ENCODE results near the gene LRRC58. TPM values are rescaled to one million over a fixed set of nuclear protein-coding genes. Genes with fewer than 3 reads are reported as not detected.
"Not testable (repeated sequence)": the region's sequence is repeated elsewhere in the genome, so short reads cannot be mapped to it uniquely, and the experiment has no call there.

Gene LRRC58
- total RNA-seq, result 16.6 TPM

DNA sequence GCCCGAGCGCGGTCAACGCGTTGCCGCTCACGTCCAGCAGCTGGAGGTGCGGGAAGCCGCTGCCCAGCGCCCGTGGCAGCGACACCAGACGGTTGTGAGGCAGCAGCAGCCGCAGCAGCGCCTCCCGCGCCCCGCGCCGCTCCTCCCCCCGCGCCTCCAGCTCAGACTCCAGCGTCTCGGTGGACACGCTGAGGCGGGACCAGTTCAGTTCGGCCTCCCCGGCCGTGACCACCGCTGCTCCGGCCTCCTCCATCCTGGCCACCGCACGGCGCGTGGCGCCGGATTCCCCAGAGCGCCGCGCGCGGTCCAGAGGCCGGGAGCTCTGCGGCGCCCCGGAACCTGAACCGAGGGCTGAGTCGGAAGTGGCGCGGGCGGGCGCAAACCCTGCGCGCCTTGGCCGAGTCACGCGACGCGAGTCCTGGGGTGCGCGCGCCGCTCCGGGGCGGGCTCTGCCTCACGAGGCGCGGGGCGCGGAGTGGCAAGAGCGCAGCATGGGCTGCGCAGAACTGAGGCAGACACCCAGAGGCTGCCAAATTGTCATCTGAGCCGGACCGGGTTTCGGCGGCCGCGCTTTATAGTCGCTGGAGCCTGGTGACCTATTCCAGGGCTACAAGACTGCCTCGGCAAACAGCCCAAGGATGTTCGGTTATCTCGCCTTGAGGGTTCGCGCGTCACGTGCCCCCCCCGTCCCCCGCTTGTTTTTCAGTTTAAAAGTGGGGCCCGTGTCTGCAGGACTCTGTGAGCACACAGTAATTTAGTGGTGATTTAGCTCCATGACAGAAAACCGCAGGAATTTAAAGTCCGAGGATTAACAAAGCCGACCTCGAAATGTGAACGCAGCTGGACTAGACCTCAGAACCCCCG, at the start of gene LRRC58:
LRRC58 (minus strand) TSS at position 364 of the 864 bp plus-strand sequence; CDS start at position 253, 111 bp downstream.
- DNase-seq (ENCODE audit: low spot score), result peak; percentile 90

DNA sequence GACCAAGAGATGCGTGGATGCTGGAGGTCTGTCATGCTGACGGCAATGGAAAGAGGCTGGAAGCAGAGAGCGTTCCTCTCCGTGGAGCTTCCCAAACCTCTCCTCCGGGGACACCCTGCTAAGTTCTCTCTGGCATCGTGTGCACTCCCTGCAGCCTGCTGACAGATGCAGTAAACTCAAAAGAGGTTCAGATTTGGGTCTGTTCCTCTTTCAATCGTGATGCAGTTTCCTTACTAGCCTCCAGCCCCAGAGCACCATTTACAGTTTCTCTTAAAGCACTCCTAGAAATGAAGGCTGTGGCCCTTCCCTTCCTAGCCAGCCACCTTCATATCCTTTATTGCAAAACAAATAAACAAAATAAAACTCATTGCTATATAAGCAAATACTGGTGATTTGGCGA, 47.3 kb upstream of the LRRC58 start:
- no peak for DNase-seq (ENCODE audit: low spot score)

DNA sequence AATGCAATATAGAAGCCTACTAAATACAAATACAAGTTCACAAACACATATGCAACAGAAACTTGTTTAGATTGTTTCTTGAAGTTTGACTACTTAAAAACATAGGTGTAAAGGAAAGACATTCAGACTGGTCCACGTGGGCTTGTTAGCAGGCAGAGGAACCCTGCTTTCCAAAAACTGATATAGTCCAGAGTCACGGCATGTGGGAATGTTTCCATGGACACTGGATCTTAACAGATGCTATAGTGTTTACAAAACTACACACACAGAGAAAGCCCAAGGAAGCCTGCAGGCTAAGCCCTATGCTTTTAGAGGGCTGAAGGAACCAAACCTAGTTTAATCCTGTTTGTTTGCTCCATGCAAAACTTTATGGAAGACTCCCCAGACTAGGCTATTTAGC, 45.2 kb upstream of the LRRC58 start:
- peak; percentile 45 for DNase-seq (ENCODE audit: low spot score)

DNA sequence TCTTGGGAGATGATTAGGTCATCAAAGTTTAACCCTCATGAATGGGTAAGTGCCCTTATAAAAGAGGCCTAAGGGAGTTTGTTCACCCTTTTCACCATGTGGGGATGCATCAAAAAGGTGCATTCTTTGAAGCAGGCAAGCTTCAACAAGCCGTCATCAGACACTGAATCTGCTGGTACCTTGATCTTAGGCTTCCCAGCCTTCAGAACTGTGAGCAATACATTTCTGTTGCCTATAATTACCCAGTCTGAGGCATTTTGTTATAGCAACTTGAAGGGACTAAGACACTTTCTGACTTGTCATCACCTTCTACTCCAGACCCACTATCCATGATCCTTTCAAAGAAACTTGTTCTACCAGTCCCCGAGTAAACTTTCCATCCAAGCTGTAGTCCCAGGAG, 44.6 kb upstream of the LRRC58 start:
- DNase-seq (ENCODE audit: low spot score), result no peak

DNA sequence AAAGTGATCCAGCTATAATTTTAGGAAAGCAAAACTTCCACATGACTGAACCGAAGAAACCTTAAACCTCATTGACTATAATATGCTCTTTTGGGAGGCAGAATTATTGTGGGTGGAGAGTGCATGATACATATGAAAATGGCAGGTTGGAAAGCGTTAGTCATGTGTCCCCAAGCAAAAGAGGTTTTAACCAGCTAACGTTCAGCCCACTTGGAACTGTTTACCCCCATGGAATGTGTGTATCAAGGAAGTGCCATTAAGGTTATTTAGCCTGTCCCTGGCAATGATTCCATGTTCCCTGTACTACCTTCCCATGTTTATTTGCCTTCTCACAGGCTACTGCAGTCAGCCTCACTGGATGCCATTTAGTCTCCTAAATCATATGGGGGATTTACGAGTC, 44.1 kb upstream of the LRRC58 start:
- DNase-seq (ENCODE audit: low spot score), result no peak

DNA sequence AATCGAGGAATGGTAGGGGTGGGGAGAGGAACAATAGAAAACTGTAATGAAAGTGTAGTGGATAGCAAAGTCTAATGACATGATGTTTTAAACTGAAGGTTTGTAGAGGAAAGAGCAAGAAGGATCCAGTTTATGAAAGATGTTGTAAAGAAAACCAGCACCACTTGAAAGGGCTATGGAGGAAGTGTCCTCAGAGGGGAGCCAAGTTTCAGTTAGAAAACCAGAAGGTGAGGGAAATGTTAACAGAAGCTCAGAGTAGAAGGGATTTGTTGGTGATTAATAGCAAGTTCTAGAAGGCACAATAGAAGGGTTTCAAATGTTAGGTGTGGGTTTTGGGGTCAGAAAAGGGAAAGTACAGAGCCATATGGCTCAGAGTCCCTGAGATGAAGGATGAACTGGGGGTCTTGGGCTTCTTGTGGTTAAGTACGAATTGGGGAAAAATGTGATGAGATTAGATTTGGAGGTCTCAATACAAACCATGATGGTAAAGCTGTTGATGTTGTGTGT, 33.8 kb upstream of the LRRC58 start:
- DNase-seq (ENCODE audit: low spot score), result no peak

DNA sequence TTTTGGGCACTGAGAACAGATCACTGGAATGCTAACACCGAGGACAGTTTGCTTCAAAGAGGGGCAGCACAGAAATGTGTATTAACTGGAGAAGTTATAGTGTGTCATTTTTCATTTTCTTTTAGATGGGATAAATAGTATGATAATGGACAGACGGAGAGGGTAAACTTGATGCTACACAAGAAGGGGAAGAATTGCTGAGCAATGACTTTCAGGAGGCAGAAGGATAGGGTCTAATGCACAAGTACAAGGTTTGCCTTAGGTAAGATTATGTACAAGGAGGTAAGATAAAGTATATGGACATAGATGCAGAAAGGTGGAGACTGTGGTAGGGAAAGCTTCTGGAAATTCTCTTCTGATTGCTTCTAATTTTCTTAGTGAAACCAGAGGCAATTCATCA, 32.3 kb upstream of the LRRC58 start:
- no peak for DNase-seq (ENCODE audit: low spot score)

DNA sequence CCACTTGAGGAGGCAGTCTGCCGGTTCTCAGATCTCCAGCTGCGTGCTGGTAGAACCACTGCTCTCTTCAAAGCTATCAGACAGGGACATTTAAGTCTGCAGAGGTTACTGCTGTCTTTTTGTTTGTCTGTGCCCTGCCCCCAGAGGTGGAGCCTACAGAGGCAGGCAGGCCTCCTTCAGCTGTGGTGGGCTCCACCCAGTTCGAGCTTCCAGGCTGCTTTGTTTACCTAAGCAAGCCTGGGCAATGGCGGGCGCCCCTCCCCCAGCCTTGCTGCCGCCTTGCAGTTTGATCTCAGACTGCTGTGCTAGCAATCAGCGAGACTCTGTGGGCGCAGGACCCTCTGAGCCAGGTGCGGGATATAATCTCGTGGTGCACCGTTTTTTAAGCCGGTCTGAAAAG, 28.8 kb upstream of the LRRC58 start:
- DNase-seq (ENCODE audit: low spot score), result not testable (repeated sequence)

DNA sequence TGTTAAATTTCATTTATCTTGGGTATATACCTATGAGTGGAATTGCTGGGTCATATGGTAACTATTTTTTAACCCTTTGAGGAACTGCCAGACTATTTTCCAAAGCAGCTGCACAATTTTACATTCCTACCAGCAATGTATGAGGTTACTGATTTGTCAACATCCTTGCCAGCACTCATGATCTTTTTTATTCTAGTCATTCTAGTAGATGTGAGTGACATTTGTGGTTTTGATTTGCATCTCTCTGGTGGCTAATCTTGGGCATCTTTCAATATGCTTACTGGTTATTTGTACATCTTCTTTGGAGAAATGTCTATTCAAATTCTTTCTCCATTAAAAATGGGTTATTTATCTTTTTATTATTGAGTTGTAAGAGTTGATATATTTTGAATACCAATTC, 21.3 kb upstream of the LRRC58 start:
- no peak for DNase-seq (ENCODE audit: low spot score)

DNA sequence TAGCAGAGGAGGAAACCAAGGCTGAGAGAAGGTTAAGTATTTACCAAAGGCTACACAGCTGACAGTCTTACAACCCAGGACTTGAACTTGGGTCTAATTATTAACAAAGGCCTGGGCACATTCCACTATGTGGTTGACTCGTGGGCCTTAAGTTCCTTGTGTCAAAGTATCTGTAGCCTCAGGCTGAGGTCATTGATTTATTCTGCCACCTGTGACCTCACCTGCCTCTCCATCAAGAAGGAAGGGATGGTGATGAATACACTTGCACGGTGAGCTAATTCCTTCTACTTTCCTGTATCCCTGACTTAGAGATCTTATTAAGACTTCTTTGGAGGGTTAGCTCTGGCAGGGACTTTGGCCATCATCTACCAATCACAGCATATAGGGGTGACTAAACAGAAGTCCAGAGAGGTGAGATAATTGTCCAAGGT, 19.9 kb upstream of the LRRC58 start:
- peak; percentile 18 for DNase-seq (ENCODE audit: low spot score)

DNA sequence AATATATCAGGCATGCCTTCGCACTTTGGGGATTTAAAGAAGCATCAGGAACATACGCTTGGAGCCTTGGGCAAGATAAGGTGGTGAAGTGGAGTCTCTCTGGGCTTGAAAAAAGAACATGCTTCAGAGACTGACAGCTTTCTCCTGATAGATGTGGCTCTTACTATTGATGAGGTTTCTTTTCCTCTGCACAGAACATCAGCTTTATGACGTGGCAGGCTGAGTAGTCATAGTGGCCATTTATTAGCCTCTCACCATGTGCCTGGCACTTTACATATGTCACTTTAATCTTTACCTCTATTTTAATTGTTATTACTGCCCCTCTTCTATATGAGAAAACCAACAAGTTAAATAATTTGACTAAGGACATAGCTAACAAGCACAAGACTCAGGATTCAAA, 19.0 kb upstream of the LRRC58 start:
- DNase-seq (ENCODE audit: low spot score), result no peak

DNA sequence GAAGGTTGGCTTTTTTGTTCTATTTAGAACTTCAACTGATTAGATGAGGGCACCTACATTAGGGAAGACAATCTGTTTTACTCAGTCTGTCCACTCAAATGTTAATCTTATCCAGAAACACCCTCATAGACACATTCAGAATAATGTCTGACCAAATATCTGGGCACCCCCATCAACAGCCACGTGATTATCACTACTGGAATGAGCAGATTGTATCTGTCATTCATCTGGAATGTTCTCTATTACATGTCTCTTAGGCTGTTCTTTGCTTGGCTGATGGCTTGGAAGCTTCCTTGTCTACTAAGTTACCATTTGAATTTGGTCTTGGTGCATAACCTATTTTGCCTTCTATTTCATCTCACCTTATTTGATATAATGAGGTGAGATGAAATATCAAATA, 15.7 kb upstream of the LRRC58 start:
- DNase-seq (ENCODE audit: low spot score), result no peak

DNA sequence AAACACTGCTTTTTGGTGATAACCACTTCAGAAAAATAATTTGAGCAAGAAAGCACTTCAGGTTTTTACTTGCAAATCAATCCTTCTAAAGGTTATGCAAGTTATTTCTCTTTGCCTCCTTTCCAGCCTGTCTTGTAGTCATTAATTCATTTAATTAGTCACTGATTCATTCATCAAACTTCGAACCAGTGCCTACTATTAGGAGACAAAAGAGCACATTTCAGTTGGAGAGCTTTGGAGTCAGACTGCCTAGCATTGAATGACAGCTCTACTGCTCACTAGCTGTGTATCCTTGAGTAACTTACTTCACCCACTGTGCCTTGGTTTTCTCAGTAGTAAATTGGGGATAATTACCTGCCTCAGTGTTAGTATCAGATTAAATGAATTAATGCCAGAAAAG, 14.9 kb upstream of the LRRC58 start:
- no peak for DNase-seq (ENCODE audit: low spot score)

DNA sequence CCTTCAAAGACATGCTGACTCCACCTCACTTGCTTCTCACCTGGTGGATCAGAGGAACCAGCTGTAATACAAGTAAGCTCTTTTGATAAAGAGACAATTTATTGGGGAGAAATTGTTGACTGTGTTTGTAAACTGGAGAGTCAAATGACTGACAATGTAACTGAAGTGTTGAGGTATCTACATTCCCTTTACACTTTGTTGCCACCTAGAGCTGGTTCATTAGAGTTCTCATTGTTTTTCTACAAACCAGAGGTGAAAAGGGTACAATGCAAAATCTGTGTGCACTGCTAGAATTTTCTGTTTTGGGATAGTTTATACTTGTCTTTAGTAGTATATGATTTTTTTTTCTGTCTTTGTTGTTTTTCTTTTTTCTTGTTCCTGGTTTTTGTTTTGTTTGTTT, 8.7 kb upstream of the LRRC58 start:
- no peak for DNase-seq (ENCODE audit: low spot score)

DNA sequence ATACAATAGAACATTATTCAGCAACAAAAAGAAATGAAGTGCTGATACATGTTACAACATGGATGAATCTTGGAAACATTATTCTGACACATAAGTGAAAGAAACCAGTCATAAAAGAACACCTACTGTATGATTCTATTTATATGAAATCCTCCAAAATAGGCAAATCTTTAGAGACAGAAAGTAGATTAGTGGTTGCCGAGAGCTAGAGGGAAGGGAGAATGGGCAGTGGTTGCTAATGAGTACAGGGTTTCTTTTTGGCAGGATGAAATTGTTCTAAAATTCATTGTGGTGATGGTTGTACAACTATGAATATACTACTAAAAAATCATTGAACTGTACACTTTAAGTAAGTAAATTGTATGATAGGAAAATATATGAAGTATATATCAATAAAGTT, 6.3 kb upstream of the LRRC58 start:
- no peak for DNase-seq (ENCODE audit: low spot score)

DNA sequence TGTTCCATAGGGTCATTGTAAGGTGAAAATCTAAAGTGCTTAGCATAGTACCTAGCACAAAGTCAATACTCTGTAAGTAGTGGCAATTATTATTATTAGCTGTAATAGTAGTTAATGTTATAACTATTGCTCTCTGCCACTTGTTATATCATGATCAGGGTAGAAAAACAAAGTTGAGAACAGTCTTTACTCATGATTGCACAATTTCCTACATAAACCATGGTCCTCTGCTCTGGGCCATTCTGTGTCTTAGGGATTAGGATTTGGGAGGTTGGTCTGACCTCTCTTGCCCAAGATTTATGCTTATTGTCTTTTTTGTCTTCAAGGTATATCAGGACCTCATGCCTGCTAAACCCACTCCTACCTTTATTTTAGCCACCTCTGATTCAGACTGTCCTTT, 4.3 kb upstream of the LRRC58 start:
- no peak for DNase-seq (ENCODE audit: low spot score)

DNA sequence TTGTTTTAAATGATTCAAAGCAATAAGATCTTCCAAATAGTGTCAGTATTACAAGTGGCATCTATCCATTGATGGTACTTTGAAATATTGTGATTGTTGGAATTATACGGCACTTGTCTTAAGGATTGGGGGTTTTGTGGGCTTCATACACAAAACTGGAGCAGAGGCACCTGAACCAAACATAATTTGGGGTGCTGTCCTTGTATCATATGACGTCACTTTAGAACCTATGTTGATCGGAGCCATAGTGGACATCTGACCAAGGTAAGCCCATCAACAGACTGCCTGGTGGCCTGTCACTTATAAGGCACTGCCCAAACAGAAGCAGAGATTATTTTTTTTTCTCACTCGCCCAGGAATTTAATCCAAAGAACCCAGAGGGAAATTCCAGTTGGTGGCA, 2.9 kb upstream of the LRRC58 start:
- no peak for DNase-seq (ENCODE audit: low spot score)

DNA sequence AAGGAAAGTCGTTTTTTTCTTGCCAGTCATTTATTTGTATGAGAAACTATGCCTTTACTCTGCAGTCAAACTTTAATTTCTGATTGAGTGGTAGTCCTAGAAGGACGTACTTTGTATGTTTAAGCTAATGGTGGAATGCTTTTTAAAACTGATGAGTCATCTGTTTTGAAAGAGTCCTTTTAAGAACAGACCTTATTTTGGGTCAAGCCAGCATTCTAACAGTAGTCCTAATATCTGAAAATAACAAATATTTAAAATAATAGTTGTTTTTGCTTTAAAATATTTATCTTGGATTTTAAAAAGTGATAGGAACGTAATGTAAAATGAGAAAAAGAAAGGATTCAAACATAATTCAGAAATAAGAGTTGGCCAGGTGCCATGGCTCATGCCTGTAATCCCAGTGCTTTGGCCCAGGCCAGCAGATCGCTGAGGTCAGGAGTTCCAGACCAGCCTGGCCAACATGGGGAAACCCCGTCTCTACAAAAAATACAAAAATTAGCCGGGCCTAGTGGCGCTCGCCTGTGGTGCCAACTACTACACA, 1.3 kb upstream of the LRRC58 start:
- DNase-seq (ENCODE audit: low spot score), result no peak

DNA sequence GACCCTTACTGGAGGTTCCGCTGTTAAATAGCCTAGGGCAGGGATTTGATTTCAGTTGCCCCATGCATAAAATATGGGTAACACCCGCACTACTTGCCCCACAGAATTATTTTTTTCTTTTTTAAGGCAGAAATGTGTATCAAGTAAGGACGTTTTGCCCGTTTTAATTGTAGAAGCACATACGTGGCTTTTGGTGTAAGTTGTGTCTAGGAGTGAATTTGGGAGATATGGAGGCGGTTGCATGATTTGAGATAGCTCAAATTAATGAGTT, 636 bp upstream of the LRRC58 start:
- no peak for DNase-seq (ENCODE audit: low spot score)

DNA sequence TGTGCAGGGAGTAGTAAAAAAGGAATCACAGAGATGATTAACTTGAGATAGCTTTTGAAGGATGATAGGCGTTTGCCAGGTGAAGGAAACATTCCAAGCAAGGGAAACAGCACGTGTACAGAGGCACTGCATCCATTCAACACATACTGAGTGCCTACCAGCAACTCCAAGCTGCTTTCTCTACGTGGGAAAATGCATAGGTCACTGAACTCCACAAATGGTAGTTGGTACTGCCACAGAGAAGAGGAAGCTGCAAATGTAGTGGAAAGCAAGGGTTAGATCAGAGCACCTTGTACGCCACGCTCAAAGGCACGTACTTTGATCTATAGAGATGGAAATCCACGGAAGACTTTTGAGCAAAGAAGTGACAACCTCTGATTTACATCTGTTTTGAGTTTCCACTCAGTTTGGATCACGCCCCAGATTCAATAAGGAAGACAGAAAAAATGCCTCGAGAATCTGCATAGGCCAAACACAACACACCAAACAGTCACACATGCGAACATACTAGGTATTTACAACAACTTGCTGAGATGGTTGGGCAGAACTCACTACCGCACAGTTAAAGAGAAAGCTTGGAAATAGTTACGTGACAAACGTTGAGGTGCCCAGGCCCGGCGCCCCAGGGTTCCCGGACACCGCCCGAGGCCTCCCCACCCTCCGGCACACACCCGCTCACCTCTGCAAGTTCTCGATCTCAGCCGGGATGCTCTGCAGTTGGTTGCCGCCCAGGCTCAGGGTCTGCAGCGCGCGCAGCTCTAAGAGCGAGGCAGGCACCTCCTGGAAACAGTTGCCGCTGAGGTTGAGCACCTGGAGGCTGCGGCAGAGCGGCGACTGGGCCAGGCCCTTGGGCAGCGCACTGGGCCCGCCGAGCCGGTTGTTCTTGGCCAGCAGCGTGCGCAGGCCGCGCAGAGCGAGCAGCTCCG, 826 bp downstream of the LRRC58 start:
- no peak for DNase-seq (ENCODE audit: low spot score)

DNA sequence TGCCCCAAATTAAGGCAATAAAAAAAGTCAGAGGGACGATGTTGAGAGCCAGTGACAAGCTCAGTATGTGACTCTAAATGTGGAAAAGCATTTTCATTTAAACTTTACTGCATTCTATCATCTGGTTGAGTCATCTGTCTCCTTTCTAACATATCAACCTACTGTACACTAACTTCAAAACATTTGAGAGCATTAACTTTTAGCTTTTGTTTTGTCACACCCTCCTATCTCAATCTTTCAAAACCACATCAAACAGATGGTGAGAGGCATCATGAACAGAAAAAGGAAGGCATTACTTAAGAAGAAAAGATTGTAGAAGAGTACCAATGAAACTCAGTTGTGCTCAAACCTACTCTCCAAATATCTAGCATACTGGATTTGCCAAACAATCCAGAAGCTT, 4.8 kb downstream of the LRRC58 start:
- no peak for DNase-seq (ENCODE audit: low spot score)

DNA sequence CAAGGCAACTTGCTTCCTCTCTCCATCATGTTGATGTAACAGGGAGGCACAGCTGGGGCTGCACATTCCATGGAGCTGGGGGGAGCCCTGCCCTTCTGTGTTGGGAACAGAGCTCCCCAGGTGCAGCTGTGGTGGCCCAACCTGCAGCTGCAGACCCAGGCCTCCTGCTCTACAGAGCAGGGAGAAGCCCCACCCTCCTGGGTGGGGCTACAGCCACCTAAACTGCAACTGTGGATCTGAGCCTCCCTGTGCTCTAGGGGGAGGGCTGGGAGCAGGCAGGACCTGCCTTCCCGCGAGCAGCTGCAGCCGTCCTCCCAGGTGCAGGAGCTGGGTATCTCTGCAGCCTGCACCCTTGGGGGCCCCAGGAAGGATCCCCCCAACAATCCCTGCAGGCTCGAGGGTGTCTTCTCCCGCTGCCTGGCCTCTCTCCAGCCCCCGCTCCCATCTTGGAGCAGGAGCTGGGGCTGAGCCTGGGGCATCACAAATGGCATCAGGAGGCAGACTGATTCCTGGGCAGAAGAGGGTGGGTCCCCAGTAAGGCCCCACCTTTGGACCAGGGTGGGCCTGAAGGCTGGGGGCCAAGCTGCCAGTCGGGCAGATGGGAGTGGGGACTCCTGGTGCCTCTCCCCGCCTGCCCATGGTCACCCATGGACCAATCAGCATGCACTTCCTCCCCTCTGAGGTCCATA, 7.4 kb downstream of the LRRC58 start:
- DNase-seq (ENCODE audit: low spot score), result no peak

All from mucosa of gallbladder (tissue), 1 donor.